Activated CD4-positive, alpha-beta memory T cell treated with anti-CD3 and anti-CD28 coated beads, Interleukin-2, amount 10 ng/mL, durations not matched to agents 7 days and 5 days (primary cell): ENCODE results near the gene PCDH9. TPM values are rescaled to one million over a fixed set of nuclear protein-coding genes. Genes with fewer than 3 reads are reported as not detected.

Experiments used
- CTCF ChIA-PET: fragments of 350-600 bp; sonication (Branson Sonifier 250); formaldehyde crosslinking; loops from one replicate; lab custom pipeline; 2021; ENCODE audit warnings: antibody characterized with exemption, inconsistent platforms; lab: Charles Lee
- POLR2A ChIA-PET: fragments of 350-600 bp; sonication (Branson Sonifier 250); formaldehyde crosslinking; loops from one replicate; lab custom pipeline; 2021; ENCODE audit warnings: antibody characterized with exemption; lab: Charles Lee
- DNase-seq: peaks from one replicate; pipeline ENCODE4 v3.0.0-alpha.2; 2020
- H3K27ac Mint-ChIP-seq: one replicate; pipeline ENCODE4 v1.8.0; 2021; ENCODE audit warnings: mild to moderate bottlenecking, mixed read lengths
- H3K27me3 Mint-ChIP-seq: one replicate; pipeline ENCODE4 v1.8.0; 2021; ENCODE audit warnings: mixed read lengths
- H3K36me3 Mint-ChIP-seq: one replicate; pipeline ENCODE4 v1.8.0; 2021; ENCODE audit warnings: low read depth, mixed read lengths
- H3K4me1 Mint-ChIP-seq: one replicate; pipeline ENCODE4 v1.8.0; 2021; ENCODE audit warnings: mixed read lengths
- H3K4me3 Mint-ChIP-seq: one replicate; pipeline ENCODE4 v1.8.0; 2021; ENCODE audit warnings: mild to moderate bottlenecking, mixed read lengths
- H3K9me3 Mint-ChIP-seq: one replicate; pipeline ENCODE4 v1.8.0; 2021; ENCODE audit warnings: mixed read lengths
- total RNA-seq, 2 experiments: library from RNA; stranded (reverse); gene quantifications; one replicate each; pipeline ENCODE4 v1.2.3, GENCODE V29; 2021

The PCDH9 gene
- total RNA-seq, 2 experiments from 2014 or later = 0.05 TPM; not detected in 1

DNA sequence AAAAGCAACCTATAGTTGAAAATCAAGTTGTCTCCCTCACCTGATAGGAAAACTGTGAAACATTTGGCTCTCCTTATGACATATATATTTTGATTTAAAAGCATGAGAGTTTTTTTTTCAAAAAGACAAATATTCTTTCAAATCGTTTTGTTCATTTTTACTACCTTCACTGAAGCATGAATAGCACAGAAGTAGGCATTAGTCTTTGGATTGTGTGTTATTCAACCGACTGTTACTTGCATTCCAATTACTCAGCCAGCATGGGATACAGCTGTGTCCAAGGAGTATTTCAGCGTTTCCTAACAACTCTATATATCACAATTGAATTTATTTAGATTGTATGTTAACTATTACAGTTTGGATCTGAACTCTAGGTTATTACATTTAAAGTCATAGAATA, 135.2 kb downstream of the PCDH9 start:
- no peaks in the 10 kb centered on the region for H3K9me3 Mint-ChIP-seq
- no peaks in the 10 kb centered on the region for H3K36me3 Mint-ChIP-seq
- H3K27me3 Mint-ChIP-seq = no peaks in the 10 kb centered on the region
- no peak overlapping the region for H3K4me3 Mint-ChIP-seq
- POLR2A ChIA-PET = no interaction called here
- no peak overlapping the region for H3K27ac Mint-ChIP-seq
- no peak for DNase-seq
- CTCF ChIA-PET = no interaction called here
- H3K4me1 Mint-ChIP-seq = no peaks in the 10 kb centered on the region

DNA sequence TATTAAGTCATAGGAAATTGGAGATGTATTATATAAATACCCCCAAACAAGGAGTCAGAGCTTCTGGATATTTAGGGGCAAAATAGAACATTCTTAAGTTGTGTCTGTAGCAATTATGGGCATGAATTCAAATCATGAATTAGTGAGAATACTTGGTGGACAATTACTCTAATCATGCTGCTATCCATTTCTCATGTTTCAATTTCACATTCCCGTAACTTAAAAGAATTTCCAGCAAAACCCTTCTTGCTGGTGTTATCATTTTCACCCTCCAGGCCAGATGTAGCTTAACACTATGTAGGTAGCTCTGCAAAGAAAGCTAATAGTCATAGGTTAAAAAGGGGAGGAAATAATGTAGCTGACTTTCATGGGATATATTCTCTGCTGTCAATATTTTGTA, 136.1 kb downstream of the PCDH9 start:
- H3K9me3 Mint-ChIP-seq = no peaks in the 10 kb centered on the region
- H3K27ac Mint-ChIP-seq = no peak overlapping the region
- no peak for DNase-seq
- H3K27me3 Mint-ChIP-seq = no peaks in the 10 kb centered on the region
- no peaks in the 10 kb centered on the region for H3K4me1 Mint-ChIP-seq
- ChIA-PET POLR2A (no interaction called here), CTCF (no interaction called here)
- H3K36me3 Mint-ChIP-seq = no peaks in the 10 kb centered on the region
- H3K4me3 Mint-ChIP-seq = no peak overlapping the region

DNA sequence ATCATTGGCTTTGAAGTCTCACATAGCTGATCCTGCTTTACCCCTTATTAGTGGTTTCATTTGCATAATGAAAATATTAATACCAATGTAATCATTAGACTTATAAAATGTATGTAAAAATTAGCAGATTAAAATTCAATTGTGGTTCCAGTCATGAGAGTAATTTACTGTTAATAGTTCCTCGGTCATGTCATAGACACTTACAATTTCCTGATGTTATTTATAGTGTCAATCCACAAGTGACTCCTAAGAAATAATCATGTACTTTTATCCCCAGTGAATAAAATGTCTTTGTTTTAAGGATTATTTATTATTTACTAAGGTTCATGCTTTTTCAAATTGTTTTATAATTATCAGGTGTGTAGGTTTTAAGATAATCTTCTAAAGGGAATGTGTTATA, 138.5 kb downstream of the PCDH9 start:
- H3K27ac Mint-ChIP-seq = no peak overlapping the region
- POLR2A ChIA-PET = no interaction called here
- no peak overlapping the region for H3K4me3 Mint-ChIP-seq
- H3K4me1 Mint-ChIP-seq = no peaks in the 10 kb centered on the region
- no peaks in the 10 kb centered on the region for H3K9me3 Mint-ChIP-seq
- H3K27me3 Mint-ChIP-seq = no peaks in the 10 kb centered on the region
- no peak for DNase-seq
- no peaks in the 10 kb centered on the region for H3K36me3 Mint-ChIP-seq
- CTCF ChIA-PET = no interaction called here

DNA sequence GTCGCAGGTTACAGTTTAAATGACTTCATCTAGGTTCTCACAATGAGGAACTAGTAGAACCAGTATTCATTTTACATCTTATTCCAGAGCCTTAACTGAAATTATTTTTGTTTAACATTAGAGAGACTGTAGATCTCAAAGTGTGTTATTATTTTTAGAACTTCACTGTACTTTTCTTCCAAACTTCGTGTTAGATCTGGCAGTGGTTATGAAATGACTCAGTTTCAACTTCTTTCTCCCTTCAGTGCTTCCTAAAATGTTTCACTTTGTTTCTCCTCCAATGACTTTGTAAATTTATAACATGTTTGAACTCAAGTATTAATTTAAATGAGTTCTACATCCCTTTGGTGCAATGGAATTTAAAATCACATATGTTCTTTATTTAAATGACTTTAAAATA, 139.3 kb downstream of the PCDH9 start:
- ChIA-PET CTCF (no interaction called here), POLR2A (no interaction called here)

DNA sequence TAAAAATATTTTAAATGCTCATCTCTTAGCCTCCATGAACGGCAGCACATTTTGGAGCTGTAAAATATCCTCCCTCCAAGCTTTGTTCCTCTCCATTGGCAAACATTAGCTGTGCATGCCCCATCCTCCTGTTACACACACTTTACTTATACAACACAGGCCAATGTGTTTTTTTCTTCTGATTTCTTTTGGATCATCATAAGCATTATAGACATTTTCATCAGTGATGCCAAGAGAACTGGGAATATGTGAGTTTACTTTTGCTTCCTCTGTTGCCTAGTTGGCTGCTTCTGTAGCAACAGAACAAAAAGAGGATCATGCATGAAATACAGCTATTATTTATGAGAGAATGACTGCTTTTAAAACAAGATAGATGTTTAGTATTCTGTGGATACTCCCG, 142.6 kb downstream of the PCDH9 start:
- H3K27ac Mint-ChIP-seq = no peak overlapping the region
- H3K27me3 Mint-ChIP-seq = no peaks in the 10 kb centered on the region
- POLR2A ChIA-PET = no interaction called here
- H3K4me1 Mint-ChIP-seq = no peaks in the 10 kb centered on the region
- H3K9me3 Mint-ChIP-seq = no peaks in the 10 kb centered on the region
- CTCF ChIA-PET = no interaction called here
- H3K4me3 Mint-ChIP-seq = no peak overlapping the region
- DNase-seq = no peak
- no peaks in the 10 kb centered on the region for H3K36me3 Mint-ChIP-seq

More for the DNA sequence above, 139.3 kb downstream of the PCDH9 start:
- H3K9me3 Mint-ChIP-seq = no peaks in the 10 kb centered on the region
- no peaks in the 10 kb centered on the region for H3K36me3 Mint-ChIP-seq
- H3K27ac Mint-ChIP-seq = no peak overlapping the region
- H3K4me3 Mint-ChIP-seq = no peak overlapping the region
- H3K27me3 Mint-ChIP-seq = no peaks in the 10 kb centered on the region
- DNase-seq = no peak
- H3K4me1 Mint-ChIP-seq = no peaks in the 10 kb centered on the region

DNA sequence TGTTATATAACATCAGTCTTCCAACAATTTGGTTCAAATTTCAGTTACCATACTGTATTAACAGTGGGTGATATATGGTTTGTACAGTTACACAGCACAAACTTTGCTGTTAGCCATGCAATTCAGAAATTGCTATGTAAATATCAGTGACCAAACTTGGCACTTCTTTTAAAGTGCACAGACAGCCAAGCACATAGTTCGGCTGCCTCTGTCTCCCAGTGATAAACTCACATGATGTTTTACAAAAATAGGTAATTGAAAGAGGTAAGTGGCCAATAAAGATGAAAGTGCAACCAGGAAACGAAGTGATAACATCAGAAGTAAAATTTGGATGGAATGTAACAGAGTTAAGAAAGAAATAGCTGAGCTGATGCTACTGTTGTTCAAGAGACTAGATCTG, 143.9 kb downstream of the PCDH9 start:
- Mint-ChIP-seq H3K4me1 (no peaks in the 10 kb centered on the region), H3K4me3 (no peak overlapping the region), H3K36me3 (no peaks in the 10 kb centered on the region), H3K9me3 (no peaks in the 10 kb centered on the region), H3K27ac (no peak overlapping the region), H3K27me3 (no peaks in the 10 kb centered on the region)
- CTCF ChIA-PET = no interaction called here
- POLR2A ChIA-PET = no interaction called here
- DNase-seq = no peak

DNA sequence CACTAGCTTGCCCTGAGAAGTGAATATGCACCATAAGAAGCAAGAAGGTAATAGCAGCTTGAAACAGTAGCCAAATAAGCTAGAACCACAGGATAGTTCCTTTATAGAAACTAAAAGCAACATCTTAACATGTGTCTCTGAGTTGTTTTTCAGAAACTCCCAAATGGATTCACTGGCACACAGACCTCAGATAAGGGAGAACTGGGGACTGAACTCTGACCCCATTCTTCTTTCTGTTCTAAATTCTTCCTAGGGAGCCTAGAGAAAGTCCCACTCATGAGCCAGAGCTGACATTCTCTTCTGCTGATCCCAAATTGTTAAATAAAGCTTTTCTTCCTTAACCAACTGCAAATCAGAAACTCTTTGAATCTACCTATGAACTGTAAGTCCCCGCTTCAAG, 146.1 kb downstream of the PCDH9 start:
- H3K27me3 Mint-ChIP-seq = no peaks in the 10 kb centered on the region
- no peaks in the 10 kb centered on the region for H3K36me3 Mint-ChIP-seq

DNA sequence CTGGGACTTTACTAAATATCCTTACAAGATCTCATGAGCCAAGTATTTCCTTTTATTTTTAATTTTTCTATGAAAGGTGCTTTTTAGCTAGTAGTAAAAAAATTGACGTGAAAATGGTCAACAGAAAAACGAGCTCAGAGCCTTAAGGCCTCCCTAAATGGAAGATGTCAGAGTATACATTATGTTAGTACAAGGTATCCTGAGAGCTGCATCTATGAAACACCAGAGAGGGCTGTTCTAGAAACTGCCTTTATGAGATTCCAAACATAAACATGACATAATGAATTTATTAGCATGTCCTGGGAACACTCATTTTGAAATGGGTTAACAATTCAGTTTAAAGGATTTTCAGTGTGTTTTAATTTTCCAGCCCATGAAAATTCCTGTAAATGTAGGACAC, 146.6 kb downstream of the PCDH9 start:
- POLR2A ChIA-PET = no interaction called here
- DNase-seq = no peak
- H3K27ac Mint-ChIP-seq = no peak overlapping the region
- CTCF ChIA-PET = no interaction called here
- no peaks in the 10 kb centered on the region for H3K4me1 Mint-ChIP-seq
- no peak overlapping the region for H3K4me3 Mint-ChIP-seq
- H3K9me3 Mint-ChIP-seq = no peaks in the 10 kb centered on the region
- H3K36me3 Mint-ChIP-seq = no peaks in the 10 kb centered on the region
- H3K27me3 Mint-ChIP-seq = no peaks in the 10 kb centered on the region

More for the DNA sequence above, 146.1 kb downstream of the PCDH9 start:
- ChIA-PET CTCF (no interaction called here), POLR2A (no interaction called here)
- no peak overlapping the region for H3K4me3 Mint-ChIP-seq
- H3K9me3 Mint-ChIP-seq = no peaks in the 10 kb centered on the region
- DNase-seq = no peak
- no peak overlapping the region for H3K27ac Mint-ChIP-seq
- H3K4me1 Mint-ChIP-seq = no peaks in the 10 kb centered on the region

DNA sequence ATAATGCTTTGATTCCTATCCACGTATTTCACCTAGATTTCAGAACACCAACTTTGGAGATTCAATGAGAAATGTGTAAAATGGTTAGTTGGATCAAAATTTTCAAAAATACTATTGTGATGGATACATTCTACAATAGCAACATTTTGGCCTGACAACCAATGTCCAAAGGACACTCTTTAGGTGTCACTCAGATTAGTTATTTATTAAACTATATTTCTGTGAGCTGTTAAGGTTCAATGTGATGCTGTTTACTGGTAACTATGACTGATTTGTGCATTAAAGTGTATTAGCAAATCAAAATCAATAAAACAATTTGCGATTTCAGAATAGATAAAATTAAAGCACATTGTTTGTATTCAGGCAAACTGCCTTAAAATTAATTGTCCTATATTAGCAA, 149.8 kb downstream of the PCDH9 start:
- Mint-ChIP-seq H3K9me3 (no peaks in the 10 kb centered on the region), H3K27me3 (no peaks in the 10 kb centered on the region), H3K27ac (no peak overlapping the region), H3K36me3 (no peaks in the 10 kb centered on the region), H3K4me1 (no peaks in the 10 kb centered on the region), H3K4me3 (no peak overlapping the region)
- ChIA-PET CTCF (no interaction called here), POLR2A (no interaction called here)
- no peak for DNase-seq

DNA sequence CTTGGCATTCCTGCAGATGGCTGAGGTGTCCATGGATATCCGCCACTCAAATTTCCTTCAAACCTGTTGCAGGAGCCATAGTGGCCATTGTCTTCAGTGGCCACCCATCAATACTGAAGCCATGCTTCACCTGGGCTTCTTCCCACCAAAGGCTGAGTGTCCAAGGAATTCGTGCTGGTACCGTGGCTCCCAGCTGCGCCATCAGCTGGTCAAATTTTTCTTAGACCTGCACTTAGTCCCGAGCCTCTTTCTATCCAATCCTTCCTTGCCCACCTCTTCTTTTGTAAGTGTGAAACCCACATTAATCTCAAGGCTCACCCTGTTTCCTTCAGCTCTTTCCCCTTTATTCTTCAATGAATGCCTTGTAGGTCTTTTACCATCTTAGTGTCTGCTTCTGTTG, 152.1 kb downstream of the PCDH9 start:
- Mint-ChIP-seq H3K27me3 (no peaks in the 10 kb centered on the region), H3K4me1 (no peaks in the 10 kb centered on the region), H3K4me3 (no peak overlapping the region), H3K27ac (no peak overlapping the region), H3K36me3 (no peaks in the 10 kb centered on the region), H3K9me3 (no peaks in the 10 kb centered on the region)
- CTCF ChIA-PET = interaction anchor here (0.6 kb wide), 1 partner anchor 27 kb away, joined by 3 read pairs; no protein-coding TSS in a partner anchor
- POLR2A ChIA-PET = no interaction called here
- no peak for DNase-seq

DNA sequence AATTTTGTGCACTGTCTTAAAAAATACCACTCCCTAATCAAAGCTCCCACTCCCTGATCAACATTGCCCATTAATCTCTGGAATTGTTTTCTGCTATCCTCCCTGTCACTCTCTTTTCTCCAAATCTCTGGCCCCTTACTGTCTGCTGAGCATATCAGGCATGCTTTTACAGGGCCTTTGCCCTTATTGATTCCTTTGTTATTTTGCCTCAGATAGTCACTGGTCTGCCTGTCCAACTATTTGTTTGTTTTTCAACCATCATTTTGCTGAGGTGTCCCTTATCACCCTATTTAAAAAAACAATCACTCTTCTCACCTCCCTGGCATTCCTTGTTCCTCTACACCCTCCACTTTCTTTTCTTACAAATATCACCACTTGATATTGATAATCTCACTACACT, 153.0 kb downstream of the PCDH9 start:
- H3K36me3 Mint-ChIP-seq = no peaks in the 10 kb centered on the region
- no peak for DNase-seq
- no peaks in the 10 kb centered on the region for H3K9me3 Mint-ChIP-seq
- H3K27ac Mint-ChIP-seq = no peak overlapping the region
- no peaks in the 10 kb centered on the region for H3K27me3 Mint-ChIP-seq
- no peak overlapping the region for H3K4me3 Mint-ChIP-seq
- ChIA-PET POLR2A (no interaction called here), CTCF (no interaction called here)
- no peaks in the 10 kb centered on the region for H3K4me1 Mint-ChIP-seq

DNA sequence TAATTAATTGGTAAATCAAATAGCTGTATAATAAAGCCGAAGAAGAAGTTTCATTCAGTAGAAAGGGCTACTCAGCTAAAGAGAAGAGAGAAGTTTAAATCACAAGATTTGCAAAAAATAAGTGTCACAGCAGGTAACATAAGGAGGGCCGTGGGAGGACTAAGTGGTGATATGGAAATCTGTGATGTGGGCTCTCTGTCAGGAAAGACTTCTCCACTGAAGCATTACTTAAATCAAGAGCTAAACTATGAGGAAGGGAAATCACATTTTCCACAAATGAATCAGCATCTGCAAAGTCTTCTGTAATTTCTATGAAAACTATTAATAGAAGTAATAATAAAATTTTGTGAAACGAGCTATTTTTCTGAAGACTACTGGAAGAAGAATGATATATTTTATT, 153.8 kb downstream of the PCDH9 start:
- H3K36me3 Mint-ChIP-seq = no peaks in the 10 kb centered on the region
- H3K4me1 Mint-ChIP-seq = no peaks in the 10 kb centered on the region
- ChIA-PET CTCF (no interaction called here), POLR2A (no interaction called here)
- no peak for DNase-seq
- H3K9me3 Mint-ChIP-seq = no peaks in the 10 kb centered on the region
- H3K27me3 Mint-ChIP-seq = no peaks in the 10 kb centered on the region
- no peak overlapping the region for H3K27ac Mint-ChIP-seq
- H3K4me3 Mint-ChIP-seq = no peak overlapping the region

DNA sequence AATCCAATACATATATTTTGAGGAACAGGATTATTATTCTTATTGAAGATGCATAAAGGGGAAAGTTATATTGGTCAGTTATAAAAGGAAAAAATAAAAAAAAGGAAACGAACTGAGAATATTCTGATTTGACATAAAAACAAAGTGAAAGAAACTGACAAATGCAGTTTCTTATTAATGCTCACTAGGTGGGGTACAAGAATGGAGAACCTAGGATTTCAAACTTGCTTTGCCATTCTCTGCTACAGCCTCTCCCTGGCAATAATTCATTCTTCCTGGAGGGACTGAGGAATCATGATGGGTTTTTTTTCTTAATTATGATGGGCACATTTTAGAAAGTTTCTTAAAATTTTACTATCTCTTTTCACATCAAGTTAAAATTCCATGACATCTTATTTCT, 154.9 kb downstream of the PCDH9 start:
- no peak overlapping the region for H3K4me3 Mint-ChIP-seq
- CTCF ChIA-PET = no interaction called here
- DNase-seq = no peak
- no peaks in the 10 kb centered on the region for H3K9me3 Mint-ChIP-seq
- H3K36me3 Mint-ChIP-seq = no peaks in the 10 kb centered on the region
- H3K27ac Mint-ChIP-seq = no peak overlapping the region
- no peaks in the 10 kb centered on the region for H3K27me3 Mint-ChIP-seq
- H3K4me1 Mint-ChIP-seq = no peaks in the 10 kb centered on the region
- POLR2A ChIA-PET = no interaction called here

DNA sequence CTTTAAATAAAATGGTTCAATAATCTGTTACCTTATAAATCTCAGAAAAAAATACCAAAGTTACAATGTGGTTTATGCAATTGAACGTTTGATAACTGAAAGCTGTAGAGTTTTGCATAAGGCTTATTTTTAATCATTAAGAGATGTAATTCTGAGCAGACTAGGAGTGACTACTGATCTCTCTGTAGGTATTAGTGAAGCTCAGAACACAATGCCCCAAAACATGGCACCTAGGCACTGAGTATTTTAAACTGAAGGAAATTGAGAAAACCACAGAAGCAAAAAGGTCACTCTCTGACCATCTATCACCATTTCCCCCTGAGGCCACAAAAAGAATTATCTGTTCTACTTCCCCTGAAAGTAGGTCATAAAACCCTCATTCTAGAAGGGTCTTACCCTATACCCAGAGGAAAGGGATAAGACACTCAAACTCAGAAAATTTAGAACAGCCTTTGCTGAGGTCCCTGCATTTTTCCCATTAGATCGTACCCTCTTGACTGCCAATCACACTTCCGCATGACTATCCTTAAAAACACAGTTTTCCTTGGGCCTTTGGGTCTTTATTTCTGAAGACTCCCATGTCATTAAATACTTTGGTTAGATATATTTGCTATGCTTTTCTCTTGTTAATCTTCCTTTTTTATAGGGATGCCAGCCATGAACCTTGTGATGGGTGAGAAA, 158.1 kb downstream of the PCDH9 start:
- no peak overlapping the region for H3K27ac Mint-ChIP-seq
- ChIA-PET POLR2A (no interaction called here), CTCF (no interaction called here)
- H3K4me1 Mint-ChIP-seq = no peaks in the 10 kb centered on the region
- DNase-seq = no peak
- H3K36me3 Mint-ChIP-seq = no peaks in the 10 kb centered on the region
- no peak overlapping the region for H3K4me3 Mint-ChIP-seq
- no peaks in the 10 kb centered on the region for H3K9me3 Mint-ChIP-seq
- H3K27me3 Mint-ChIP-seq = no peaks in the 10 kb centered on the region
